ENCODE results near the gene UBTD2.

GRCh38 chr5:172315587-172316493 is 32.3 kb upstream of the UBTD2 start:
- TF ChIP-seq CEBPB (IDR thresholded peaks at IDR 0.05; ENCODE audit: low read depth, low read length) = no peak
- TF ChIP-seq, protein P1, sequence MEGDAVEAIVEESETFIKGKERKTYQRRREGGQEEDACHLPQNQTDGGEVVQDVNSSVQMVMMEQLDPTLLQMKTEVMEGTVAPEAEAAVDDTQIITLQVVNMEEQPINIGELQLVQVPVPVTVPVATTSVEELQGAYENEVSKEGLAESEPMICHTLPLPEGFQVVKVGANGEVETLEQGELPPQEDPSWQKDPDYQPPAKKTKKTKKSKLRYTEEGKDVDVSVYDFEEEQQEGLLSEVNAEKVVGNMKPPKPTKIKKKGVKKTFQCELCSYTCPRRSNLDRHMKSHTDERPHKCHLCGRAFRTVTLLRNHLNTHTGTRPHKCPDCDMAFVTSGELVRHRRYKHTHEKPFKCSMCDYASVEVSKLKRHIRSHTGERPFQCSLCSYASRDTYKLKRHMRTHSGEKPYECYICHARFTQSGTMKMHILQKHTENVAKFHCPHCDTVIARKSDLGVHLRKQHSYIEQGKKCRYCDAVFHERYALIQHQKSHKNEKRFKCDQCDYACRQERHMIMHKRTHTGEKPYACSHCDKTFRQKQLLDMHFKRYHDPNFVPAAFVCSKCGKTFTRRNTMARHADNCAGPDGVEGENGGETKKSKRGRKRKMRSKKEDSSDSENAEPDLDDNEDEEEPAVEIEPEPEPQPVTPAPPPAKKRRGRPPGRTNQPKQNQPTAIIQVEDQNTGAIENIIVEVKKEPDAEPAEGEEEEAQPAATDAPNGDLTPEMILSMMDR (conservative IDR thresholded peaks at IDR 0.05; ENCODE audit: low read depth, low read length) = no peak
